Mesenchymal stem cell (in vitro differentiated cells and primary cell): ENCODE measurements around the gene FAM219A.
"Not testable (repeated sequence)": the region's sequence is repeated elsewhere in the genome, so short reads cannot be mapped to it uniquely, and the experiment has no call there.

ENCODE experiments used
- DNase-seq: peaks from one replicate; pipeline ENCODE4 v3.0.0-alpha.2; 2013
- H2AFZ ChIP-seq: one replicate; pipeline ENCODE4 v1.6.1; 2013; ENCODE audit warnings: low read depth, mild to moderate bottlenecking, control low read depth, inconsistent platforms, low read length, moderate library complexity
- H2AK5ac ChIP-seq: 2 replicates; pipeline ENCODE4 v1.6.1; 2013; ENCODE audit warnings: low read length, moderate library complexity, mild to moderate bottlenecking, inconsistent platforms; ENCODE audit not compliant: severe bottlenecking
- H2BK120ac ChIP-seq: one replicate; pipeline ENCODE4 v1.6.1; 2013; ENCODE audit warnings: low read depth, mild to moderate bottlenecking, inconsistent platforms, low read length, moderate library complexity
- H2BK12ac ChIP-seq, 2 experiments: one replicate each; pipeline ENCODE4 v1.6.1; 2013; ENCODE audit warnings: inconsistent platforms in 2 of 2, low read length in 2 of 2, mild to moderate bottlenecking in 2 of 2, moderate library complexity in 2 of 2, control low read depth in 1 of 2
- H2BK15ac ChIP-seq: one replicate; pipeline ENCODE4 v1.6.1; 2013; ENCODE audit warnings: mild to moderate bottlenecking, low read depth, inconsistent platforms; ENCODE audit not compliant: poor library complexity, severe bottlenecking
- H2BK5ac ChIP-seq: 2 replicates; pipeline ENCODE4 v1.6.1; 2013; ENCODE audit warnings: low read depth, mild to moderate bottlenecking, low read length, control low read depth, inconsistent platforms; ENCODE audit not compliant: poor library complexity, severe bottlenecking
- H3K14ac ChIP-seq, 2 experiments: one replicate each; pipeline ENCODE4 v1.6.1; 2013; ENCODE audit warnings: inconsistent platforms in 2 of 2, low read length in 2 of 2, control low read depth in 1 of 2, mild to moderate bottlenecking in 1 of 2, moderate library complexity in 1 of 2
- H3K18ac ChIP-seq, 2 experiments: one replicate each; pipeline ENCODE4 v1.6.1; 2013; ENCODE audit warnings: inconsistent platforms in 2 of 2, low read length in 2 of 2, control low read depth in 1 of 2, low read depth in 1 of 2, mild to moderate bottlenecking in 1 of 2
- H3K23ac ChIP-seq, 2 experiments: one replicate each; pipeline ENCODE4 v1.6.1; 2013; ENCODE audit warnings: inconsistent platforms in 2 of 2, low read length in 2 of 2, mild to moderate bottlenecking in 2 of 2, moderate library complexity in 2 of 2, control low read depth in 1 of 2
- H3K27ac ChIP-seq: 2 replicates; pipeline ENCODE4 v1.5.1; 2013; ENCODE audit warnings: mild to moderate bottlenecking, moderate library complexity, low read length, control low read depth, inconsistent platforms; ENCODE audit not compliant: poor library complexity, severe bottlenecking
- H3K27me3 ChIP-seq, 2 experiments: 2 replicates each; pipeline versions ENCODE4 v1.6.1 to v1.7.0; 2013; ENCODE audit warnings: low read length in 2 of 2, mild to moderate bottlenecking in 2 of 2, moderate library complexity in 2 of 2, control low read depth in 1 of 2, inconsistent platforms in 1 of 2; ENCODE audit not compliant: control insufficient read depth in 1 of 2, insufficient read depth in 1 of 2
- H3K36me3 ChIP-seq, 2 experiments: 2 replicates each; pipeline versions ENCODE4 v1.6.1 to v1.7.0; 2013; ENCODE audit warnings: low read length in 2 of 2, control low read depth in 1 of 2, inconsistent platforms in 1 of 2, low read depth in 1 of 2, mild to moderate bottlenecking in 1 of 2; ENCODE audit not compliant: insufficient read depth in 2 of 2, control insufficient read depth in 1 of 2
- H3K4ac ChIP-seq, 2 experiments: one replicate each; pipeline ENCODE4 v1.6.1; 2013; ENCODE audit warnings: inconsistent platforms in 2 of 2, low read length in 2 of 2, mild to moderate bottlenecking in 2 of 2, moderate library complexity in 2 of 2, control low read depth in 1 of 2, low read depth in 1 of 2
- H3K4me1 ChIP-seq: 2 replicates; pipeline ENCODE4 v1.6.1; 2013; ENCODE audit warnings: low read depth, low read length, control low read depth; ENCODE audit not compliant: control insufficient read depth, insufficient read depth
- H3K4me2 ChIP-seq: 2 replicates; pipeline ENCODE4 v1.6.1; 2013; ENCODE audit warnings: low read length, mild to moderate bottlenecking, inconsistent platforms; ENCODE audit not compliant: poor library complexity, severe bottlenecking
- H3K4me3 ChIP-seq, 2 experiments: 2 replicates each; pipeline versions ENCODE4 v1.5.1 to v1.7.0; 2013; ENCODE audit warnings: low read length in 2 of 2, mild to moderate bottlenecking in 2 of 2, control low read depth in 1 of 2, low read depth in 1 of 2; ENCODE audit not compliant: insufficient read depth in 1 of 2
- H3K79me1 ChIP-seq: replicated peaks from 2 replicates; pipeline ENCODE4 v1.6.1; 2013; ENCODE audit warnings: mild to moderate bottlenecking, control low read depth, low read length, inconsistent platforms; ENCODE audit not compliant: poor library complexity, severe bottlenecking
- H3K9ac ChIP-seq: 2 replicates; pipeline ENCODE4 v1.7.0; 2013; ENCODE audit warnings: mild to moderate bottlenecking, low read length, moderate library complexity
- H3K9me3 ChIP-seq: 2 replicates; pipeline ENCODE4 v1.7.0; 2013; ENCODE audit warnings: mild to moderate bottlenecking, low read length; ENCODE audit not compliant: control insufficient read depth
- H4K8ac ChIP-seq: one replicate; pipeline ENCODE4 v1.6.1; 2013; ENCODE audit warnings: inconsistent platforms, mild to moderate bottlenecking, low read length, moderate library complexity
- H4K91ac ChIP-seq: one replicate; pipeline ENCODE4 v1.6.1; 2013; ENCODE audit warnings: mild to moderate bottlenecking, low read length, inconsistent platforms
- WGBS: methylation state at CpG from one replicate; pipeline ENCODE4 v1.1.7; 2013; ENCODE audit warnings: mixed read lengths; 5-methylcytosine and 5-hydroxymethylcytosine counted together

Gene FAM219A

GRCh38 chr9:34369636-34370035, 88.7 kb downstream of the FAM219A start:
- 89% methylated on average over 4 of the region's 4 CpGs for WGBS
- no peak for DNase-seq
- Histone ChIP-seq H2BK15ac (no peak overlapping the region), H3K4me1 (no peaks in the 10 kb centered on the region), H3K36me3 (peaks cover 0 to 21% of the 10 kb centered on the region in 2 experiments), H3K4me3 (no peak overlapping the region), H3K18ac (no peak overlapping the region), H3K9me3 (no peaks in the 10 kb centered on the region), H4K8ac (no peak overlapping the region), H2BK12ac (no peak overlapping the region), H3K9ac (no peak overlapping the region), H2AFZ (no peak overlapping the region), H3K27ac (no peak overlapping the region), H2BK5ac (no peak overlapping the region), H3K79me1 (no peaks in the 10 kb centered on the region), H3K23ac (no peak overlapping the region), H4K91ac (no peak overlapping the region), H3K4me2 (no peak overlapping the region), H3K14ac (no peak overlapping the region), H2BK120ac (no peak overlapping the region), H2AK5ac (no peak overlapping the region), H3K27me3 (peaks cover 0 to 24% of the 10 kb centered on the region in 2 experiments), H3K4ac (no peak overlapping the region)

GRCh38 chr9:34368796-34369195, 89.6 kb downstream of the FAM219A start:
- H2AFZ ChIP-seq, H3K4me3 ChIP-seq, H3K4ac ChIP-seq, DNase-seq, H3K79me1 ChIP-seq, H4K91ac ChIP-seq, H2BK15ac ChIP-seq, H3K9me3 ChIP-seq, H3K4me2 ChIP-seq, H3K23ac ChIP-seq, H2AK5ac ChIP-seq, H4K8ac ChIP-seq, H3K27ac ChIP-seq, H3K18ac ChIP-seq, H3K9ac ChIP-seq, H3K4me1 ChIP-seq, H2BK5ac ChIP-seq, H2BK12ac ChIP-seq, H2BK120ac ChIP-seq, H3K14ac ChIP-seq: not testable (repeated sequence)
- 77% methylated on average over 3 of the region's 5 CpGs for WGBS
- peaks cover 0 to 20% of the 10 kb centered on the region in 2 experiments for H3K27me3 ChIP-seq
- peaks cover 0 to 21% of the 10 kb centered on the region in 2 experiments for H3K36me3 ChIP-seq

- not testable (repeated sequence) for H2BK5ac ChIP-seq, H3K4me2 ChIP-seq, H3K23ac ChIP-seq, H2BK12ac ChIP-seq, H3K27ac ChIP-seq, H4K8ac ChIP-seq, H3K14ac ChIP-seq, H2BK120ac ChIP-seq, H4K91ac ChIP-seq, H2AK5ac ChIP-seq, H2AFZ ChIP-seq, H3K4me1 ChIP-seq, H3K4ac ChIP-seq, H3K18ac ChIP-seq, H3K9ac ChIP-seq, H3K4me3 ChIP-seq, H3K9me3 ChIP-seq, DNase-seq, H2BK15ac ChIP-seq, H3K79me1 ChIP-seq
- H3K36me3 ChIP-seq: peaks cover 0 to 21% of the 10 kb centered on the region in 2 experiments
- peaks cover 0 to 20% of the 10 kb centered on the region in 2 experiments for H3K27me3 ChIP-seq
- 80% methylated on average over 3 of the region's 3 CpGs for WGBS
These were observed 90.5 kb downstream of the FAM219A start for GRCh38 chr9:34367751-34368410.

DNA sequence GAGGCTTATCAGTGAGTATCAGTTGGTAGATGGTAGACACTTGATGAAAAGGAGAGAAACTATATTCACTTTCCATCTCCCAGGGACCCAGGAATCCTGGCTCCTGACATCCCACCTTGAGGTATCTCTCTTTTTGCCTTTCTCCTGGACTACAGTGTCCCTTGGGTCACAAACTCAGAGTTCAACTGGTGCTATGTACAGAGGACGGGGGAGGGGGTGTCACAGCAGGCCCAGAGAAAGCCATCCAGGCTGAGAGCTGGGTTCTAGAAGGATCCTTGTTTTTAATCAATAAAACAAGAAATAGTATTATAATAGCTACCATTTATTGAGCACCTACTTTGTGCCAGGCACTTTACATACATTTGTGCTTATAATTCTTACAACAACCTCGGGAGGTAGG, 92.0 kb downstream of the FAM219A start:
- Histone ChIP-seq H2AFZ (no peak overlapping the region), H4K8ac (no peak overlapping the region), H3K79me1 (no peaks in the 10 kb centered on the region), H3K27ac (no peak overlapping the region), H2AK5ac (no peak overlapping the region), H3K4me3 (no peak overlapping the region), H2BK5ac (no peak overlapping the region), H3K27me3 (peaks cover 0 to 14% of the 10 kb centered on the region in 2 experiments), H3K18ac (no peak overlapping the region), H3K4me1 (peaks cover 3% of the 10 kb centered on the region), H2BK120ac (no peak overlapping the region), H4K91ac (no peak overlapping the region), H3K4me2 (no peak overlapping the region), H3K36me3 (peaks cover 0 to 8% of the 10 kb centered on the region in 2 experiments), H3K4ac (no peak overlapping the region), H3K14ac (no peak overlapping the region), H3K9ac (no peak overlapping the region), H2BK12ac (no peak overlapping the region), H3K23ac (no peak overlapping the region), H2BK15ac (no peak overlapping the region), H3K9me3 (no peaks in the 10 kb centered on the region)
- 91% methylated on average over 1 of the region's 2 CpGs for WGBS
- no peak for DNase-seq
